Fibroblast of pulmonary artery (primary cell): ENCODE measurements around the gene THSD7A.

ENCODE experiments used
- DNase-seq: peaks from one replicate; pipeline ENCODE4 v3.0.0-alpha.2; 2010; ENCODE audit warnings: low read depth
- H3K4me3 ChIP-seq: replicated peaks from 2 replicates; pipeline ENCODE4 v1.5.1; 2011; ENCODE audit warnings: low read depth, mild to moderate bottlenecking, control low read depth, low read length, moderate library complexity
- TF ChIP-seq, protein P1 (sequence below): IDR thresholded peaks from 2 replicates; pipeline ENCODE4 v1.5.1; 2011; ENCODE audit warnings: mild to moderate bottlenecking, control low read depth, low read length, inconsistent platforms; ENCODE audit errors: missing control alignments

THSD7A gene

DNA sequence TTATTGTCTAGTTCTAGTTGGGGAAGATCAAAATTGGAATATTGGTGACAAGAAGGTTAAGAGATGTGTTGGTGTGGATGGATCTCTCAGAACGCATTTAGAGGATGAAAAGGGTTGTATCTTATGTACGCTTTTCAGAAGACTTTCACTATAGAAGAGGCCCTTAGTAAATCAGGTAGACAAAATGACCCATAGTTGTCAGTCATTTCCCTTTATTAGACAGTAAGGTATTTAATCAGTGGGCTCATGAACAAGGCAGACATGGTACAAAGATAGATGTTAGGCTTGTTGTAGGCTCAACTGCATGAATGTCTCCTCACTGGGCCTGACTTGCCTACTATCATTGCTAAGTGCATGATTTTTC lies 499.2 kb downstream of the THSD7A start:
- H3K4me3 ChIP-seq, result no peak overlapping the region
- no peak for DNase-seq
- TF ChIP-seq, protein P1, sequence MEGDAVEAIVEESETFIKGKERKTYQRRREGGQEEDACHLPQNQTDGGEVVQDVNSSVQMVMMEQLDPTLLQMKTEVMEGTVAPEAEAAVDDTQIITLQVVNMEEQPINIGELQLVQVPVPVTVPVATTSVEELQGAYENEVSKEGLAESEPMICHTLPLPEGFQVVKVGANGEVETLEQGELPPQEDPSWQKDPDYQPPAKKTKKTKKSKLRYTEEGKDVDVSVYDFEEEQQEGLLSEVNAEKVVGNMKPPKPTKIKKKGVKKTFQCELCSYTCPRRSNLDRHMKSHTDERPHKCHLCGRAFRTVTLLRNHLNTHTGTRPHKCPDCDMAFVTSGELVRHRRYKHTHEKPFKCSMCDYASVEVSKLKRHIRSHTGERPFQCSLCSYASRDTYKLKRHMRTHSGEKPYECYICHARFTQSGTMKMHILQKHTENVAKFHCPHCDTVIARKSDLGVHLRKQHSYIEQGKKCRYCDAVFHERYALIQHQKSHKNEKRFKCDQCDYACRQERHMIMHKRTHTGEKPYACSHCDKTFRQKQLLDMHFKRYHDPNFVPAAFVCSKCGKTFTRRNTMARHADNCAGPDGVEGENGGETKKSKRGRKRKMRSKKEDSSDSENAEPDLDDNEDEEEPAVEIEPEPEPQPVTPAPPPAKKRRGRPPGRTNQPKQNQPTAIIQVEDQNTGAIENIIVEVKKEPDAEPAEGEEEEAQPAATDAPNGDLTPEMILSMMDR, result no peak

DNA sequence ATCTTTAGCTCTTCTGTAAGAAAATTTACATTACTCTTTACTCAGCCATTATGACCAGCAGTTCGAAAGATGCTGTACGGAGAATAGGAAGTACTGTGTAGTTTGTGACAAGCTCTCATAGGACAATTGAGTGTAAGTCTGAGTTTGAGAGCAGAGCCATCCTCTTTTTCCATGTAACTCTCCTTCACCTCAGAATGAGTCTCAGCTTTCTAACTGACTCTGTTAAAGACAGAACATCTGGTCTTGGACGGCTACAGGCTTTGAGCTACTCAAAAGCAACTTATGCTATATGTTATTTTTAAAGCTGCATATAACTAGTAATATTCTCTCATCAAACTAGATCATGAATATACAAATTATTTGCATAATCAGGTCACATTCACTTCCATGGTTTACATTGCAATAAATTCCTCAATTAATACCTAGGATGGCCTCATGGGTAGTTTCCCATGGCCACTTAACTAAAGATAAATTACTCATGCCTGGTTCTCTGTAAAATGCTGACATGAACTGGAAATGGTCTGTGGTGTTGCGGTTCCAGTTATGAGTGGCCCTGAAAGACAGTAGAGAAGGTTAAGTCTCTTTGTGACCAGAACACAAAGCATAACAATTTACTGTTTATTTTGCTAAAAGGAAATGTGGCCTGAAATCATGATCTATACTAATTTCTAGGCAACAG lies 499.7 kb downstream of the THSD7A start:
- H3K4me3 ChIP-seq, result no peak overlapping the region
- TF ChIP-seq, protein P1, result no peak
- no peak for DNase-seq

DNA sequence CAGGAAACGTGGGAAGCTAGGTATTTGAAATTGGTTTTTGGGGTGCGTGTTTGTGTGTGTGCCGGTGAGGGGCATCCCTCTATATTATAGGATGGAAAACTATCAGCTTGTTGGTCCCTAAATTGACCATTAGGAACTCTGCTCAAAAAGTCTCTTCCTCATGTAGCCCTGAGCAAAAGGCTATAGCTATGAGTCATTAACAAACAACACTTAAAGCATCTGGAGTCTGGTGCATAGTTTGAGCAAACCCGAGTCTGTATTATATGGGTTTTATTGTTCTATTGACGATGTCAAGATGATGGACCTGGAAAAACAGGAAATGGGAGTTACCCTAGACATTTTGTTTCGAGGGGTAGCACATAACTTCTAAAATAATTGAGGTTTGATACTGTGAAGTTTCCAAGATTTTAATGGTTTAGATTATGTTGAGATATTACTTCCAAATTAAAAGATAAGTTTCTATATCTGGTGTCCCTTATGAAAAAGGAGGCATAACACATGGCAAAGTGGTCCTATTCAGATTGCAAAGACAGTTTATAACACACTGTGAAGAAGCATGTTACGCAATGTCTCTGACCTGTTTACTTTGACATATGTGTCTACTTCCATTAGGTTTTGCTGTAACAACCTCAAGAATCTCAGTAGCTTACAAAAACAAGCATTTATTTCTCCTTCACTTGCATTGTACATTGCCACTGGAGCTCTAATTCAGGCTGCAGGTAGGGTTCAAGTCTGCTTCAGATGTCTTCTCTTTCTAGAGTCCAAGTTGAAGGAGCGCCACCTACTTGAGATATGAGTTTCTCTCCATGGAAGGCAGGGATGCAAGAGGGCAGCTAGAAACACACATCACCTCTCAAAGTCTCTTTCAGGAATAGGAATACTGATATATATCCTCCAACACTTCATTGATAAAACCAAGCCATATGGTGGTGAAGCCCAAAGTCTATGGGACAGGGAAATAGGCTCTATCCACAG lies 500.6 kb downstream of the THSD7A start:
- no peak overlapping the region for H3K4me3 ChIP-seq
- no peak for DNase-seq
- TF ChIP-seq, protein P1, result no peak

DNA sequence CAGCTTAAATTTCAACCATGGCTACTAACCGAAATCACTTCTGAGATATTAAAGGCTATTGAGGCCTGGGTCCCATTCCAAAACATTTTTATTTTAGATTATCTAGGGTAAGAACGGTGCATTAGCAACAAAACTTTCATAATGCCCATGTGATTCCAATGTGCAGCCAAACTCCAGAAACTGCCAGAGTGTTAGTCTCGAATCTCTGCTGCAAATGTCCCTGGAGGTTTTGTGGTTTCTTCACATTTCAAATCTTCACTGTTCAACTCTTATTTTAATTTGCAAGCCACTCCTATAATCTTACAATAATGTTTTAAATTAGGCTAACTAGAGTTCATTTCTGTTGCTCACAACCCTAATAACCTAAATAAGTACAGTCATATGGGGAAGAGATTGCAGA lies 501.3 kb downstream of the THSD7A start:
- TF ChIP-seq, protein P1, result no peak
- no peak overlapping the region for H3K4me3 ChIP-seq
- DNase-seq, result no peak

DNA sequence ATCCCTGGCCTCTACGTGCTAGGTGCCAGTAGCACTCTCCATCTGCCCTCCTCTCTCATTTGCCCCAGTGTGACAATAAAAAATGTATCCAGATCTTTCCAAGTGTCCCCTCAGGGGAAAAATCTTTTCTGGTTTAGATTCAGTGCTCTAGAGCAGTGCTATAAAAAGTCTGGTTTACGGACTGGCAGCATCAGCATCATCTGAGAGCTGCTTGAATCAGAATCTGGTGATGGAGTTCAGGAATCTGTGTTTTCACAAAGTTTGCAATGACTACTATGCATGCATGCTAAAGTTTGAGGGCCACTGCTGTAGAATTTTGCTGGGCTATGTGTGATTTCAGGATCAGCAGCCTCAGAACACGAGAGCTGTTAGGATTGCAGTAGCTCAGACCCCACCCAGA lies 501.8 kb downstream of the THSD7A start:
- TF ChIP-seq, protein P1, result no peak
- DNase-seq, result no peak
- no peak overlapping the region for H3K4me3 ChIP-seq

DNA sequence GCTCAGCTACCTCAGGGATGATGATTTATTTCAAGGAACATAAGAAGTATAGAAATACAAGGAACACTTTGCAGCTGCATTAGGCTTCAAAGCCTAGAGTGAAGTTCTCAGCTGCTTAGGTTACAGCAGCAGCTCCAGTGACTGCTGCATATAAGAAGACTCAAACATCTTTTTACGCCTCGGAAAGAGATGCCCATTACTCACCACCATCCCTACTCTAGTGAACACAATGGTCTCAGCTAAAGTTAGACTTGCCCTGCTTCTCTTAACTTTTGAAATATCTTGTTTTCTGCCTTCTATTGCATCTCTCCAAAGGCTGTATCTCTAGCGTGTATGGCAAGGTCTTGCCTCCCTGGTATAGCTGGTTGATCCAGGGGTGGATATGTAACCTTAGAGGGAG lies 502.4 kb downstream of the THSD7A start:
- TF ChIP-seq, protein P1, result no peak
- no peak for DNase-seq

More for the DNA sequence above, 502.4 kb downstream of the THSD7A start:
- H3K4me3 ChIP-seq, result no peak overlapping the region
